ENCODE measurements around the gene PTP4A2. TPM values are rescaled to one million over a fixed set of nuclear protein-coding genes. Genes with fewer than 3 reads are reported as not detected.

PTP4A2 gene
- polyA plus RNA-seq, 3 donors: 227 to 501 (median 294) TPM

DNA sequence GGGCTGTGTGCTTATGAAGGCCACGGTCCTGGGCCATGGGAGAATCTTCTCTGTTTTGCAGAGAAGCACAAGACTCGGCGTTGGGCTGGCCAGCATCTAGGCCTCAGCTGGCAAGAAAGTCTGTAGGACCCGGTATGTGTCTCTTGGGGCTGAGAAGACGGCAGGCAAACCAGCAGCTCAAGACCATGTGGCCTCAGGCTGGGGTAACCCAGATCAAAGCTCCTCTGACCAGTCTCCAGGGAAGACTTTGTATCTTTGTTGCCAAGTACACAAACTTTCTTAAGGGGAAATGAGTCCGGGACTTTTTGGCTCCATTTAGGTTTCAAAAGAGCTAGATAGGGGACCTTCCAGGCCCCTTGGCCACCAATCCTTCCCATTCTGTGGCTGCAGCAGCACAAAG lies 60.1 kb downstream of the PTP4A2 start:
- no peak overlapping the region for H3K4me2 ChIP-seq (replicated peaks; ENCODE audit: extremely low read depth, low read length, poor library complexity, severe bottlenecking)
- H3K9me3 Mint-ChIP-seq: peaks cover 0 to 2% (median 1%) of the 10 kb centered on the region in 7 donors

GRCh38 chr1:31877544-31877943 lies 60.6 kb downstream of the PTP4A2 start:
- no peaks in the 10 kb centered on the region for H3K27me3 ChIP-seq (ENCODE audit: control insufficient read depth in 2 of 2, insufficient read depth in 2 of 2, low read length in 2 of 2)
- H3K36me3 Mint-ChIP-seq: no peaks in the 10 kb centered on the region
- no peaks in the 10 kb centered on the region for H4K20me1 ChIP-seq (ENCODE audit: insufficient read depth, low read length)
- H3K4me1 ChIP-seq (ENCODE audit: control insufficient read depth in 1 of 2, insufficient read depth in 2 of 2, low read length in 2 of 2): peaks cover 0 to 3% of the 10 kb centered on the region in 2 donors
- H3K36me3 ChIP-seq (replicated peaks in 1 of 2; ENCODE audit: control insufficient read depth in 1 of 2, insufficient read depth in 2 of 2, low read length in 2 of 2): no peaks in the 10 kb centered on the region
- H3K4me3 Mint-ChIP-seq: no peak overlapping the region
- peaks cover 11% of the 10 kb centered on the region for H3K4me1 Mint-ChIP-seq
- no peaks in the 10 kb centered on the region for H3K9me3 ChIP-seq (replicated peaks in 1 of 2; ENCODE audit: control insufficient read depth in 1 of 2, insufficient read depth in 1 of 2, low read length in 2 of 2)
- no peak overlapping the region for H3K4me3 ChIP-seq (replicated peaks in 1 of 3; ENCODE audit: low read depth in 2 of 3, low read length in 3 of 3)
- intact Hi-C loops (cut with micrococcal nuclease): no loop called here
- peak overlapping the region; percentile 26 for H2AFZ ChIP-seq (ENCODE audit: insufficient read depth, low read depth, low read length, poor library complexity, severe bottlenecking)
- H3K9me3 Mint-ChIP-seq: peaks cover 0 to 4% (median 2%) of the 10 kb centered on the region in 7 donors
- H3K4me2 ChIP-seq (replicated peaks; ENCODE audit: extremely low read depth, low read length, poor library complexity, severe bottlenecking): no peak overlapping the region
- H3K27ac ChIP-seq (ENCODE audit: low read depth in 1 of 2, low read length in 2 of 2): no peak overlapping the region
- H3K9ac ChIP-seq (ENCODE audit: insufficient read depth, low read length, poor library complexity, severe bottlenecking): no peak overlapping the region
- TF ChIP-seq, protein P1, sequence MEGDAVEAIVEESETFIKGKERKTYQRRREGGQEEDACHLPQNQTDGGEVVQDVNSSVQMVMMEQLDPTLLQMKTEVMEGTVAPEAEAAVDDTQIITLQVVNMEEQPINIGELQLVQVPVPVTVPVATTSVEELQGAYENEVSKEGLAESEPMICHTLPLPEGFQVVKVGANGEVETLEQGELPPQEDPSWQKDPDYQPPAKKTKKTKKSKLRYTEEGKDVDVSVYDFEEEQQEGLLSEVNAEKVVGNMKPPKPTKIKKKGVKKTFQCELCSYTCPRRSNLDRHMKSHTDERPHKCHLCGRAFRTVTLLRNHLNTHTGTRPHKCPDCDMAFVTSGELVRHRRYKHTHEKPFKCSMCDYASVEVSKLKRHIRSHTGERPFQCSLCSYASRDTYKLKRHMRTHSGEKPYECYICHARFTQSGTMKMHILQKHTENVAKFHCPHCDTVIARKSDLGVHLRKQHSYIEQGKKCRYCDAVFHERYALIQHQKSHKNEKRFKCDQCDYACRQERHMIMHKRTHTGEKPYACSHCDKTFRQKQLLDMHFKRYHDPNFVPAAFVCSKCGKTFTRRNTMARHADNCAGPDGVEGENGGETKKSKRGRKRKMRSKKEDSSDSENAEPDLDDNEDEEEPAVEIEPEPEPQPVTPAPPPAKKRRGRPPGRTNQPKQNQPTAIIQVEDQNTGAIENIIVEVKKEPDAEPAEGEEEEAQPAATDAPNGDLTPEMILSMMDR (IDR thresholded peaks at IDR 0.05): no peak
- H3K27ac Mint-ChIP-seq: no peak overlapping the region
- WGBS (ENCODE audit: insufficient coverage): no CpG with 5 or more reads among the region's 4 CpGs
- DNase-seq: no peak
- peaks cover 2 to 4% (median 2%) of the 10 kb centered on the region in 3 donors for H3K27me3 Mint-ChIP-seq (ENCODE audit: low read depth in 3 of 3)
- no peaks in the 10 kb centered on the region for H3K79me2 ChIP-seq (ENCODE audit: insufficient read depth, low read length)

More for the DNA sequence above, 60.1 kb downstream of the PTP4A2 start:
- Histone ChIP-seq H3K4me3 (replicated peaks in 1 of 3; ENCODE audit: low read depth in 2 of 3, low read length in 3 of 3) (no peak overlapping the region), H3K27ac (ENCODE audit: low read depth in 1 of 2, low read length in 2 of 2) (no peak overlapping the region), H3K36me3 (replicated peaks in 1 of 2; ENCODE audit: control insufficient read depth in 1 of 2, insufficient read depth in 2 of 2, low read length in 2 of 2) (no peaks in the 10 kb centered on the region), H3K4me1 (ENCODE audit: control insufficient read depth in 1 of 2, insufficient read depth in 2 of 2, low read length in 2 of 2) (peaks cover 0 to 3% of the 10 kb centered on the region in 2 donors), H3K9me3 (replicated peaks in 1 of 2; ENCODE audit: control insufficient read depth in 1 of 2, insufficient read depth in 1 of 2, low read length in 2 of 2) (no peaks in the 10 kb centered on the region), H3K79me2 (ENCODE audit: insufficient read depth, low read length) (no peaks in the 10 kb centered on the region), H3K9ac (ENCODE audit: insufficient read depth, low read length, poor library complexity, severe bottlenecking) (no peak overlapping the region), H2AFZ (ENCODE audit: insufficient read depth, low read depth, low read length, poor library complexity, severe bottlenecking) (peak overlapping the region; percentile 26), H3K27me3 (ENCODE audit: control insufficient read depth in 2 of 2, insufficient read depth in 2 of 2, low read length in 2 of 2) (no peaks in the 10 kb centered on the region), H4K20me1 (ENCODE audit: insufficient read depth, low read length) (no peaks in the 10 kb centered on the region)
- H3K27ac Mint-ChIP-seq: peak overlapping the region in 1 of 7 donors; percentile 80
- no peak for DNase-seq
- H3K27me3 Mint-ChIP-seq (ENCODE audit: low read depth in 3 of 3): peaks cover 2% of the 10 kb centered on the region in 3 donors
- TF ChIP-seq, protein P1 (IDR thresholded peaks at IDR 0.05): no peak
- WGBS (ENCODE audit: insufficient coverage): 97% methylated on average over 6 of the region's 6 CpGs
- H3K4me1 Mint-ChIP-seq: peaks cover 7% of the 10 kb centered on the region
- no peak overlapping the region for H3K4me3 Mint-ChIP-seq
- H3K36me3 Mint-ChIP-seq: no peaks in the 10 kb centered on the region
- intact Hi-C loops (cut with micrococcal nuclease): no loop called here

Data from CD14-positive monocyte (primary cell).